ENCODE results near the gene TMEM123.

GRCh38 chr11:102446606-102447005 is 6.0 kb downstream of the TMEM123 start:
- TF ChIP-seq ESRRG (CRISPR knock-in tag; IDR thresholded peaks at IDR 0.05) = no peak
- no peak for TF ChIP-seq ARNTL (CRISPR knock-in tag; IDR thresholded peaks at IDR 0.05; ENCODE audit: borderline replicate concordance, low read depth)
- no peak for TF ChIP-seq RARB (CRISPR knock-in tag; IDR thresholded peaks at IDR 0.05)
- no peak for TF ChIP-seq POU6F1 (CRISPR knock-in tag; IDR thresholded peaks at IDR 0.05; ENCODE audit: borderline replicate concordance, low read depth)
- TF ChIP-seq, protein P1, sequence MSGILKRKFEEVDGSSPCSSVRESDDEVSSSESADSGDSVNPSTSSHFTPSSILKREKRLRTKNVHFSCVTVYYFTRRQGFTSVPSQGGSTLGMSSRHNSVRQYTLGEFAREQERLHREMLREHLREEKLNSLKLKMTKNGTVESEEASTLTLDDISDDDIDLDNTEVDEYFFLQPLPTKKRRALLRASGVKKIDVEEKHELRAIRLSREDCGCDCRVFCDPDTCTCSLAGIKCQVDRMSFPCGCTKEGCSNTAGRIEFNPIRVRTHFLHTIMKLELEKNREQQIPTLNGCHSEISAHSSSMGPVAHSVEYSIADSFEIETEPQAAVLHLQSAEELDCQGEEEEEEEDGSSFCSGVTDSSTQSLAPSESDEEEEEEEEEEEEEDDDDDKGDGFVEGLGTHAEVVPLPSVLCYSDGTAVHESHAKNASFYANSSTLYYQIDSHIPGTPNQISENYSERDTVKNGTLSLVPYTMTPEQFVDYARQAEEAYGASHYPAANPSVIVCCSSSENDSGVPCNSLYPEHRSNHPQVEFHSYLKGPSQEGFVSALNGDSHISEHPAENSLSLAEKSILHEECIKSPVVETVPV (CRISPR knock-in tag; IDR thresholded peaks at IDR 0.05) = no peak
- no peak for TF ChIP-seq PATZ1 (CRISPR knock-in tag; IDR thresholded peaks at IDR 0.05; ENCODE audit: borderline replicate concordance)
- no peak for TF ChIP-seq TOX (CRISPR knock-in tag; IDR thresholded peaks at IDR 0.05; ENCODE audit: borderline replicate concordance)
- no peak for TF ChIP-seq ZFP3 (CRISPR knock-in tag; IDR thresholded peaks at IDR 0.05)
- TF ChIP-seq ISL1 (CRISPR knock-in tag; IDR thresholded peaks at IDR 0.05) = peak; percentile 42; the same call in 1 of the 2 replicates
- no peak for TF ChIP-seq TSHZ2 (CRISPR knock-in tag; IDR thresholded peaks at IDR 0.05)
- no peak for TF ChIP-seq ZFP30 (CRISPR knock-in tag; IDR thresholded peaks at IDR 0.05)
- no peak for TF ChIP-seq GLIS3 (CRISPR knock-in tag; IDR thresholded peaks at IDR 0.05)
- TF ChIP-seq CREB5 (CRISPR knock-in tag; IDR thresholded peaks at IDR 0.05; ENCODE audit: low read depth) = no peak
